ENCODE measurements around the gene TTBK1. TPM values are rescaled to one million over a fixed set of nuclear protein-coding genes. Genes with fewer than 3 reads are reported as not detected.

TTBK1 gene
- total and polyA plus RNA-seq, 10 of the 15 experiments (the other 5 are each of a cell fraction or from before 2014, with no cell fraction given), result 0.05 to 0.27 TPM; not detected in 8

DNA sequence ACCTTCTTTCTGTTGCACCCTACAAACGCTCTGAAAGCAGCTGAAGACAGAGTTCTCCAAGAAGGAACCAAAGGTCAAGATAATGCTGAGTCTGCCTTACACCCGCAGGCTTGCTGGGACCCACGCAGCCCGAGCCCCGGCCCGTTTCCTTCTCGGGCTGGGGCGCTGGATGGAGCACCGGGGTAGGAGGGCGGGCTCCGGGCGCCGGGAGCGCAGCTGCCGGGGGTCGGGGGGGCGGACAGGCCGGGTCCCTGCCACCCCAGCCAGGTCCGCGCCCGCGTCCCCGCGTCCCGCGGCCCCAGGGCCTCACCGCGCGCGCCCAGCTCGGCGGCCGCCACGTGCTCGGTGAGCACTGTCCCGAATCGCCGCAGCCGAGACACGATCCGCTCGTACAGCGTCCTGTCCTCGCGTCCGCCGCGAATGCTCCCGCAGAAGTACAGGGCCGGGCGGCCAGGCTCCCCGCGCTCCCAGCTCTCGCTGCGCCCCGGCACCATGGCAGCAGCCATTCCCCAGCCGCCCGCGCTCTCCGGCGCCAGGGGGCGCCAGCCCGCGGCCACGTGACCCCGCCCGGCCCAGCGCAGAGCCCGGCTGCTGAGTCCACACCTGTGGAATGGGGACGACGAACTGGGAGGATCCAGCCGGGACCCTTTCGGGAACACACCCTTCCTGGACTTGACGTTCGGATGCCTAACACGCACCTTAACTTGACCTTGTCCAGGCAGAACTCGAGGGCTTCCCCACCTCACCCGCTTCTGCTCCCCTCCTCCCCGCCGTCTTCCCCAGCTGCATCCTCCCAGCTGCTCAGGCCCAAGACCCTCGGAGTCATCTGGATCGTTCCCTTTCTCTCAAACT lies 14.1 kb upstream of the TTBK1 start, which contains the start of gene DNPH1 (continued):
- TF ChIP-seq PRDM15 (CRISPR knock-in tag; IDR thresholded peaks at IDR 0.05) (no peak), HCFC1 (IDR thresholded peaks at IDR 0.05; ENCODE audit: low read length) (no peak), POLR2AphosphoS5 (IDR thresholded peaks at IDR 0.05; ENCODE audit: low read length) (peak; percentile 67; the same call in 1 of the 2 replicates), ASH2L (IDR thresholded peaks at IDR 0.05; ENCODE audit: borderline replicate concordance, low read depth) (no peak), KLF5 (IDR thresholded peaks at IDR 0.05; ENCODE audit: partially characterized antibody) (peak; percentile 49), ZNF592 (IDR thresholded peaks at IDR 0.05) (peak; percentile 89), SMARCA5 (IDR thresholded peaks at IDR 0.05) (peak; percentile 99), TCF12 (IDR thresholded peaks at IDR 0.05; ENCODE audit: low read depth, low read length) (peak; percentile 39; the same call in 1 of the 2 replicates), STAT3 (IDR thresholded peaks at IDR 0.05; ENCODE audit: low read depth, low read length) (no peak)
- TF ChIP-seq, protein P1, sequence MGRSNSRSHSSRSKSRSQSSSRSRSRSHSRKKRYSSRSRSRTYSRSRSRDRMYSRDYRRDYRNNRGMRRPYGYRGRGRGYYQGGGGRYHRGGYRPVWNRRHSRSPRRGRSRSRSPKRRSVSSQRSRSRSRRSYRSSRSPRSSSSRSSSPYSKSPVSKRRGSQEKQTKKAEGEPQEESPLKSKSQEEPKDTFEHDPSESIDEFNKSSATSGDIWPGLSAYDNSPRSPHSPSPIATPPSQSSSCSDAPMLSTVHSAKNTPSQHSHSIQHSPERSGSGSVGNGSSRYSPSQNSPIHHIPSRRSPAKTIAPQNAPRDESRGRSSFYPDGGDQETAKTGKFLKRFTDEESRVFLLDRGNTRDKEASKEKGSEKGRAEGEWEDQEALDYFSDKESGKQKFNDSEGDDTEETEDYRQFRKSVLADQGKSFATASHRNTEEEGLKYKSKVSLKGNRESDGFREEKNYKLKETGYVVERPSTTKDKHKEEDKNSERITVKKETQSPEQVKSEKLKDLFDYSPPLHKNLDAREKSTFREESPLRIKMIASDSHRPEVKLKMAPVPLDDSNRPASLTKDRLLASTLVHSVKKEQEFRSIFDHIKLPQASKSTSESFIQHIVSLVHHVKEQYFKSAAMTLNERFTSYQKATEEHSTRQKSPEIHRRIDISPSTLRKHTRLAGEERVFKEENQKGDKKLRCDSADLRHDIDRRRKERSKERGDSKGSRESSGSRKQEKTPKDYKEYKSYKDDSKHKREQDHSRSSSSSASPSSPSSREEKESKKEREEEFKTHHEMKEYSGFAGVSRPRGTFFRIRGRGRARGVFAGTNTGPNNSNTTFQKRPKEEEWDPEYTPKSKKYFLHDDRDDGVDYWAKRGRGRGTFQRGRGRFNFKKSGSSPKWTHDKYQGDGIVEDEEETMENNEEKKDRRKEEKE (IDR thresholded peaks at IDR 0.05), result 0 out of 2 replicates have a peak, but pooled peaks have one; percentile 43
- TF ChIP-seq, protein P2, sequence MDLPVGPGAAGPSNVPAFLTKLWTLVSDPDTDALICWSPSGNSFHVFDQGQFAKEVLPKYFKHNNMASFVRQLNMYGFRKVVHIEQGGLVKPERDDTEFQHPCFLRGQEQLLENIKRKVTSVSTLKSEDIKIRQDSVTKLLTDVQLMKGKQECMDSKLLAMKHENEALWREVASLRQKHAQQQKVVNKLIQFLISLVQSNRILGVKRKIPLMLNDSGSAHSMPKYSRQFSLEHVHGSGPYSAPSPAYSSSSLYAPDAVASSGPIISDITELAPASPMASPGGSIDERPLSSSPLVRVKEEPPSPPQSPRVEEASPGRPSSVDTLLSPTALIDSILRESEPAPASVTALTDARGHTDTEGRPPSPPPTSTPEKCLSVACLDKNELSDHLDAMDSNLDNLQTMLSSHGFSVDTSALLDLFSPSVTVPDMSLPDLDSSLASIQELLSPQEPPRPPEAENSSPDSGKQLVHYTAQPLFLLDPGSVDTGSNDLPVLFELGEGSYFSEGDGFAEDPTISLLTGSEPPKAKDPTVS (IDR thresholded peaks at IDR 0.05; ENCODE audit: low read depth, low read length), result no peak
- TF ChIP-seq, protein P3, sequence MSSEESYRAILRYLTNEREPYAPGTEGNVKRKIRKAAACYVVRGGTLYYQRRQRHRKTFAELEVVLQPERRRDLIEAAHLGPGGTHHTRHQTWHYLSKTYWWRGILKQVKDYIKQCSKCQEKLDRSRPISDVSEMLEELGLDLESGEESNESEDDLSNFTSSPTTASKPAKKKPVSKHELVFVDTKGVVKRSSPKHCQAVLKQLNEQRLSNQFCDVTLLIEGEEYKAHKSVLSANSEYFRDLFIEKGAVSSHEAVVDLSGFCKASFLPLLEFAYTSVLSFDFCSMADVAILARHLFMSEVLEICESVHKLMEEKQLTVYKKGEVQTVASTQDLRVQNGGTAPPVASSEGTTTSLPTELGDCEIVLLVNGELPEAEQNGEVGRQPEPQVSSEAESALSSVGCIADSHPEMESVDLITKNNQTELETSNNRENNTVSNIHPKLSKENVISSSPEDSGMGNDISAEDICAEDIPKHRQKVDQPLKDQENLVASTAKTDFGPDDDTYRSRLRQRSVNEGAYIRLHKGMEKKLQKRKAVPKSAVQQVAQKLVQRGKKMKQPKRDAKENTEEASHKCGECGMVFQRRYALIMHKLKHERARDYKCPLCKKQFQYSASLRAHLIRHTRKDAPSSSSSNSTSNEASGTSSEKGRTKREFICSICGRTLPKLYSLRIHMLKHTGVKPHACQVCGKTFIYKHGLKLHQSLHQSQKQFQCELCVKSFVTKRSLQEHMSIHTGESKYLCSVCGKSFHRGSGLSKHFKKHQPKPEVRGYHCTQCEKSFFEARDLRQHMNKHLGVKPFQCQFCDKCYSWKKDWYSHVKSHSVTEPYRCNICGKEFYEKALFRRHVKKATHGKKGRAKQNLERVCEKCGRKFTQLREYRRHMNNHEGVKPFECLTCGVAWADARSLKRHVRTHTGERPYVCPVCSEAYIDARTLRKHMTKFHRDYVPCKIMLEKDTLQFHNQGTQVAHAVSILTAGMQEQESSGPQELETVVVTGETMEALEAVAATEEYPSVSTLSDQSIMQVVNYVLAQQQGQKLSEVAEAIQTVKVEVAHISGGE (CRISPR knock-in tag; IDR thresholded peaks at IDR 0.05), result no peak

Measured in GM12878 (cell line).